DOHH2 (cell line): ENCODE measurements around the gene TNS2.

ENCODE experiments used
- CTCF ChIP-seq: fragments of 200-600 bp; sonication (generic); IDR thresholded peaks from one replicate; pipeline ENCODE4 v1.5.1; 2014; ENCODE audit warnings: antibody characterized with exemption, mild to moderate bottlenecking, low read depth, low read length; ENCODE audit not compliant: poor library complexity, severe bottlenecking
- EZH2phosphoT487 ChIP-seq: fragments of 200-600 bp; sonication (generic); IDR thresholded peaks from 2 replicates; pipeline ENCODE4 v1.6.1; 2017; ENCODE audit warnings: borderline replicate concordance, mild to moderate bottlenecking, antibody characterized with exemption, low read length, moderate library complexity, mixed read lengths

GRCh38 chr12:53074283-53074998 is 24.6 kb downstream of the TNS2 start:
- no peak for TF ChIP-seq CTCF
- no peak for TF ChIP-seq EZH2phosphoT487
